Measurements from ENCODE around the gene MORN4. TPM values are rescaled to one million over a fixed set of nuclear protein-coding genes. Genes with fewer than 3 reads are reported as not detected.

The MORN4 gene
- total RNA-seq, 1 experiment from 2014 or later, result 11.9 TPM

GRCh38 chr10:97673736-97674525, 40.6 kb upstream of the MORN4 start:
- no peak for TF ChIP-seq CTCF (conservative IDR thresholded peaks at IDR 0.05)
- H3K4me3 Mint-ChIP-seq, result no peak overlapping the region

More at GRCh38 chr10:97673736-97674525, 40.6 kb upstream of the MORN4 start:
- no peak overlapping the region for H3K27ac ChIP-seq (ENCODE audit: insufficient read length, low read depth, low read length)
- no peaks in the 10 kb centered on the region for H3K27me3 ChIP-seq (ENCODE audit: insufficient read depth, low read length)
- H3K36me3 Mint-ChIP-seq (ENCODE audit: insufficient read depth in 1 of 3, low read depth in 3 of 3), result peaks cover 23 to 73% (median 59%) of the 10 kb centered on the region in 3 experiments
- H2BK5ac ChIP-seq (ENCODE audit: insufficient read length, low read length), result no peak overlapping the region
- no peak overlapping the region for H3K14ac ChIP-seq (ENCODE audit: insufficient read depth, low read length)
- no peak overlapping the region for H3K9ac ChIP-seq (ENCODE audit: extremely low read depth, insufficient read length, low read length)
- no peaks in the 10 kb centered on the region for H3K4me1 Mint-ChIP-seq
- H3K79me2 ChIP-seq (ENCODE audit: insufficient read depth, low read length), result no peaks in the 10 kb centered on the region
- H2BK120ac ChIP-seq (ENCODE audit: low read depth, low read length, poor library complexity, severe bottlenecking), result no peak overlapping the region
- no peak overlapping the region for H3K18ac ChIP-seq (ENCODE audit: insufficient read length, low read depth, low read length)
- WGBS (ENCODE audit: extremely low coverage, insufficient read length, low lambda C conversion rate), result no CpG with 5 or more reads among the region's 8 CpGs
- H3K23ac ChIP-seq (ENCODE audit: insufficient read length, low read depth, low read length), result no peak overlapping the region
- H3K79me1 ChIP-seq (ENCODE audit: insufficient read depth, low read depth, low read length, poor library complexity, severe bottlenecking), result no peaks in the 10 kb centered on the region
- no peaks in the 10 kb centered on the region for H3K23me2 ChIP-seq (ENCODE audit: insufficient read length, low read depth, low read length, poor library complexity, severe bottlenecking)
- H2AK5ac ChIP-seq (ENCODE audit: insufficient read length, low read length), result no peak overlapping the region
- no peak overlapping the region for H3K4ac ChIP-seq (ENCODE audit: low read depth, low read length)
- H2AFZ ChIP-seq (ENCODE audit: low read length), result no peak overlapping the region
- H4K91ac ChIP-seq (ENCODE audit: insufficient read length, low read depth, low read length), result no peak overlapping the region
- H4K5ac ChIP-seq (ENCODE audit: insufficient read length, low read depth, low read length), result no peak overlapping the region
- no peak overlapping the region for H3K56ac ChIP-seq (ENCODE audit: insufficient read length, low read depth, low read length)
- H2BK15ac ChIP-seq (ENCODE audit: low read depth, low read length), result no peak overlapping the region
- H3K4me2 ChIP-seq (ENCODE audit: insufficient read depth, insufficient read length, low read length), result no peak overlapping the region
- H2BK12ac ChIP-seq (ENCODE audit: insufficient read length, low read depth, low read length), result no peak overlapping the region
- no peaks in the 10 kb centered on the region for H3K9me3 ChIP-seq (ENCODE audit: control insufficient read depth, low read depth, low read length)
- H3T11ph ChIP-seq (ENCODE audit: low read length), result no peak overlapping the region
- H3K27me3 Mint-ChIP-seq (ENCODE audit: low read depth), result no peaks in the 10 kb centered on the region
- H2BK20ac ChIP-seq (ENCODE audit: low read depth, low read length, poor library complexity, severe bottlenecking), result no peak overlapping the region
- H4K8ac ChIP-seq (replicated peaks; ENCODE audit: insufficient read length, low read depth, low read length), result no peak overlapping the region
- peak overlapping the region in 2 of 3 experiments; percentile 70 to 85; a peak in 3 of 7 replicates for H3K27ac Mint-ChIP-seq
- no peaks in the 10 kb centered on the region for H4K20me1 ChIP-seq (ENCODE audit: control insufficient read depth, insufficient read depth, insufficient read length)
- DNase-seq, result no peak
- no peaks in the 10 kb centered on the region for H3K4me1 ChIP-seq (ENCODE audit: insufficient read depth, low read length)
- no peaks in the 10 kb centered on the region for H3K9me3 Mint-ChIP-seq

Measured in H9 (cell line).